GM12878 (cell line): Measurements from ENCODE around the gene SLC6A9.

ENCODE experiments used
- ATF2 ChIP-seq: IDR thresholded peaks from 2 replicates; pipeline ENCODE4 v1.6.1; 2012; ENCODE audit warnings: low read length, inconsistent platforms
- ATF7 ChIP-seq: fragments of 450-650 bp; IDR thresholded peaks from 2 replicates; pipeline ENCODE4 v1.6.1; 2016; ENCODE audit warnings: low read depth, mild to moderate bottlenecking
- BACH1 ChIP-seq: fragments of 450-650 bp; IDR thresholded peaks from 2 replicates; pipeline ENCODE4 v1.6.1; 2017; ENCODE audit warnings: mild to moderate bottlenecking, borderline replicate concordance
- CREM ChIP-seq: IDR thresholded peaks from 2 replicates; pipeline ENCODE4 v1.6.1; 2014; ENCODE audit warnings: antibody characterized with exemption, low read depth
- CTCF ChIP-seq, 3 experiments: IDR thresholded peaks in 2 of 3; conservative IDR thresholded peaks in 1 of 3; 2 replicates each; pipeline ENCODE4 v1.5.1; 2011; ENCODE audit warnings: low read depth in 3 of 3, low read length in 3 of 3, mild to moderate bottlenecking in 3 of 3, control low read depth in 2 of 3, moderate library complexity in 2 of 3, inconsistent platforms in 1 of 3, mixed read lengths in 1 of 3; ENCODE audit not compliant: control insufficient read depth in 2 of 3, insufficient read depth in 1 of 3; ENCODE audit errors: extremely low read depth in 1 of 3
- JUNB ChIP-seq: IDR thresholded peaks from 2 replicates; pipeline ENCODE4 v1.6.1; 2016; ENCODE audit warnings: antibody characterized with exemption, mild to moderate bottlenecking
- NR2C2 ChIP-seq: IDR thresholded peaks from 2 replicates; pipeline ENCODE4 v1.6.1; 2011; ENCODE audit warnings: borderline replicate concordance, low read depth; ENCODE audit not compliant: control insufficient read depth, insufficient read length
- POLR2A ChIP-seq: IDR thresholded peaks from 2 replicates; pipeline ENCODE4 v1.6.1; 2011; ENCODE audit warnings: low read depth, mild to moderate bottlenecking, low read length
- RCOR1 ChIP-seq: conservative IDR thresholded peaks from 2 replicates; pipeline ENCODE4 v1.6.1; 2012; ENCODE audit warnings: low read depth, low read length, improper control_type of control experiment
- TCF12 ChIP-seq: IDR thresholded peaks from 2 replicates; pipeline ENCODE4 v1.6.1; 2011; ENCODE audit warnings: low read depth, mild to moderate bottlenecking, low read length
- YY1 ChIP-seq: IDR thresholded peaks from 2 replicates; pipeline ENCODE4 v1.6.1; 2011; ENCODE audit warnings: low read depth, mild to moderate bottlenecking, low read length
- ZZZ3 ChIP-seq: IDR thresholded peaks from 2 replicates; pipeline ENCODE4 v1.6.1; 2011; ENCODE audit warnings: low read depth; ENCODE audit not compliant: control insufficient read depth, insufficient read length
- TF ChIP-seq, protein P1 (sequence below): IDR thresholded peaks from 2 replicates; pipeline ENCODE4 v1.6.1; 2012; ENCODE audit warnings: low read depth, low read length, improper control_type of control experiment

DNA sequence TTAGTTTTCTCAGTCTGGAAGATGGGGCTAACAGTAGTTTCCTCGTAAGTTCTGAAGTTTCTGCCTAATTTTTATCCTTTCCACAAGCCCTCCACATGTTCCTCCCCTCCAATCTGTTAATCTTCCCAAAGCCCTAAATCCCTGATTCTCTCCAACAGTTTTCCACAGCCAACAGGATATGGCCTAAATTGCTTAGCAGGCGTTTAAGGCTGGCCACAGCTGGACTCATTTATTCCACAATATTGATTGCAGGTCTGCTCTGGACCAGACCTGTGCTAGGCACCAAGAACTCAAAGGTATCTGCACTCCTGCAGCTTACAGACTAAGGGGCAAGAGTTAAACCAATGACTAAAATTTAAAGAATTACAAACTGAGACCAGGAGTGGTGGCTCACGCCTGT lies 3.9 kb downstream of the SLC6A9 start:
- TF ChIP-seq POLR2A (no peak), RCOR1 (no peak), ATF2 (no peak), CREM (no peak), CTCF (IDR thresholded peaks at IDR 0.05 in 2 of 3, conservative IDR thresholded peaks at IDR 0.05 in 1 of 3; ENCODE audit: control insufficient read depth in 2 of 3, extremely low read depth in 1 of 3, insufficient read depth in 1 of 3, low read depth in 3 of 3, low read length in 3 of 3) (no peak), JUNB (no peak), YY1 (no peak), ATF7 (no peak), NR2C2 (no peak), TCF12 (no peak), ZZZ3 (no peak), BACH1 (no peak)
- TF ChIP-seq, protein P1, sequence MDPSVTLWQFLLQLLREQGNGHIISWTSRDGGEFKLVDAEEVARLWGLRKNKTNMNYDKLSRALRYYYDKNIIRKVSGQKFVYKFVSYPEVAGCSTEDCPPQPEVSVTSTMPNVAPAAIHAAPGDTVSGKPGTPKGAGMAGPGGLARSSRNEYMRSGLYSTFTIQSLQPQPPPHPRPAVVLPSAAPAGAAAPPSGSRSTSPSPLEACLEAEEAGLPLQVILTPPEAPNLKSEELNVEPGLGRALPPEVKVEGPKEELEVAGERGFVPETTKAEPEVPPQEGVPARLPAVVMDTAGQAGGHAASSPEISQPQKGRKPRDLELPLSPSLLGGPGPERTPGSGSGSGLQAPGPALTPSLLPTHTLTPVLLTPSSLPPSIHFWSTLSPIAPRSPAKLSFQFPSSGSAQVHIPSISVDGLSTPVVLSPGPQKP = no peak
